CD14-positive monocyte (primary cell): ENCODE results near the gene AMMECR1L. TPM values are rescaled to one million over a fixed set of nuclear protein-coding genes. Genes with fewer than 3 reads are reported as not detected.

Source experiments
- DNase-seq, 3 donors: peaks; one replicate each; pipeline ENCODE4 v3.0.0-alpha.2; 2011 to 2022
- H2AFZ ChIP-seq: 2 replicates; pipeline ENCODE4 v1.6.0; 2012; ENCODE audit warnings: mild to moderate bottlenecking, low read depth, low read length, inconsistent platforms; ENCODE audit not compliant: insufficient read depth, poor library complexity, severe bottlenecking
- H3K27ac ChIP-seq, 2 donors: 1 replicate in 1 of 2; 2 replicates in 1 of 2; pipeline ENCODE4 v1.5.1; 2012 to 2013; ENCODE audit warnings: low read length in 2 of 2, control low read depth in 1 of 2, inconsistent platforms in 1 of 2, low read depth in 1 of 2, mild to moderate bottlenecking in 1 of 2
- H3K27me3 ChIP-seq, 2 donors: one replicate each; pipeline versions ENCODE4 v1.6.0 to v1.6.1; 2011 to 2013; ENCODE audit warnings: low read length in 2 of 2; ENCODE audit not compliant: control insufficient read depth in 2 of 2, insufficient read depth in 2 of 2
- H3K36me3 ChIP-seq, 2 donors: replicated peaks in 1 of 2; 1 replicate in 1 of 2; 2 replicates in 1 of 2; pipeline versions ENCODE4 v1.5.1 to v1.6.1; 2012 to 2013; ENCODE audit warnings: low read length in 2 of 2, control low read depth in 1 of 2, inconsistent platforms in 1 of 2, mild to moderate bottlenecking in 1 of 2; ENCODE audit not compliant: insufficient read depth in 2 of 2, control insufficient read depth in 1 of 2
- H3K4me1 ChIP-seq, 2 donors: 1 replicate in 1 of 2; 2 replicates in 1 of 2; pipeline versions ENCODE4 v1.5.1 to v1.6.1; 2012 to 2013; ENCODE audit warnings: low read length in 2 of 2, control low read depth in 1 of 2, inconsistent platforms in 1 of 2, mild to moderate bottlenecking in 1 of 2, moderate library complexity in 1 of 2; ENCODE audit not compliant: insufficient read depth in 2 of 2, control insufficient read depth in 1 of 2
- H3K4me2 ChIP-seq: replicated peaks from 2 replicates; pipeline ENCODE3; 2012; ENCODE audit warnings: low read length, moderate library complexity, mild to moderate bottlenecking; ENCODE audit not compliant: poor library complexity, severe bottlenecking; ENCODE audit errors: extremely low read depth
- H3K4me3 ChIP-seq, 3 experiments: fragments of 200-600 bp in 1 of 3; sonication (generic) in 1 of 3; replicated peaks in 1 of 3; 1 replicate in 2 of 3; 2 replicates in 1 of 3; pipeline ENCODE4 v1.5.1; 2011 to 2013; ENCODE audit warnings: low read length in 3 of 3, mild to moderate bottlenecking in 3 of 3, control low read depth in 2 of 3, low read depth in 2 of 3, inconsistent platforms in 1 of 3, moderate library complexity in 1 of 3
- H3K79me2 ChIP-seq: 2 replicates; pipeline ENCODE4 v1.6.0; 2012; ENCODE audit warnings: mild to moderate bottlenecking, control low read depth, inconsistent platforms, low read length, moderate library complexity; ENCODE audit not compliant: insufficient read depth
- H3K9ac ChIP-seq: 2 replicates; pipeline ENCODE4 v1.6.0; 2017; ENCODE audit warnings: low read length, mild to moderate bottlenecking; ENCODE audit not compliant: insufficient read depth, poor library complexity, severe bottlenecking
- H3K9me3 ChIP-seq, 2 donors: replicated peaks in 1 of 2; 1 replicate in 1 of 2; 2 replicates in 1 of 2; pipeline versions ENCODE4 v1.5.1 to v1.6.1; 2012 to 2013; ENCODE audit warnings: low read length in 2 of 2, control low read depth in 1 of 2; ENCODE audit not compliant: control insufficient read depth in 1 of 2, insufficient read depth in 1 of 2
- H4K20me1 ChIP-seq: 2 replicates; pipeline ENCODE4 v1.6.0; 2012; ENCODE audit warnings: mild to moderate bottlenecking, low read length, control low read depth, moderate library complexity; ENCODE audit not compliant: insufficient read depth
- H3K27ac Mint-ChIP-seq, 7 donors: one replicate each; pipeline ENCODE4 v1.8.0; 2020; ENCODE audit warnings: mild to moderate bottlenecking in 7 of 7, mixed read lengths in 7 of 7, moderate library complexity in 6 of 7, inconsistent platforms in 2 of 7
- H3K27me3 Mint-ChIP-seq, 3 donors: one replicate each; pipeline ENCODE4 v1.8.0; 2021 to 2022; ENCODE audit warnings: low read depth in 3 of 3, mild to moderate bottlenecking in 3 of 3, mixed read lengths in 3 of 3, moderate library complexity in 3 of 3, inconsistent platforms in 1 of 3
- H3K36me3 Mint-ChIP-seq, 2 donors: one replicate each; pipeline ENCODE4 v1.8.0; 2020; ENCODE audit warnings: mixed read lengths in 2 of 2, inconsistent platforms in 1 of 2, mild to moderate bottlenecking in 1 of 2
- H3K4me1 Mint-ChIP-seq: one replicate; pipeline ENCODE4 v1.8.0; 2020; ENCODE audit warnings: mild to moderate bottlenecking, mixed read lengths
- H3K4me3 Mint-ChIP-seq, 2 donors: one replicate each; pipeline ENCODE4 v1.8.0; 2020; ENCODE audit warnings: mild to moderate bottlenecking in 2 of 2, mixed read lengths in 2 of 2, moderate library complexity in 1 of 2
- H3K9me3 Mint-ChIP-seq, 7 donors: one replicate each; pipeline ENCODE4 v1.8.0; 2020 to 2022; ENCODE audit warnings: mixed read lengths in 7 of 7, mild to moderate bottlenecking in 6 of 7, moderate library complexity in 6 of 7, inconsistent platforms in 2 of 7
- WGBS: methylation state at CpG from one replicate; pipeline ENCODE4 v1.1.5; 2013; ENCODE audit warnings: missing lambda C conversion rate; ENCODE audit not compliant: insufficient coverage; 5-methylcytosine and 5-hydroxymethylcytosine counted together
- intact Hi-C, 2 donors: fragments of 100-400 bp; cut with micrococcal nuclease; formaldehyde crosslinking; loops; one replicate each; pipeline versions ENCODE4 v1.15.0 to v1.15.1; 2023
- polyA plus RNA-seq, 3 donors: library from polyadenylated mRNA; depleted of rRNA in 1 of 3; unstranded in 2 of 3; stranded (reverse) in 1 of 3; fragments of 300-500 nt in 2 of 3; fragments of >200 nt in 1 of 3; fragmentation: Illumina TruSeq in 2 of 3; gene quantifications; 1 replicate in 2 of 3; 2 replicates in 1 of 3; pipeline ENCODE4 v1.2.3, GENCODE V29; 2012 to 2021
- TF ChIP-seq, protein P1 (sequence below): fragments of 200-600 bp; IDR thresholded peaks from one replicate; pipeline ENCODE4 v1.8.0; 2022; ENCODE audit warnings: antibody characterized with exemption, mild to moderate bottlenecking

AMMECR1L gene
- polyA plus RNA-seq, 3 donors = 2.5 to 9.8 (median 3.1) TPM

DNA sequence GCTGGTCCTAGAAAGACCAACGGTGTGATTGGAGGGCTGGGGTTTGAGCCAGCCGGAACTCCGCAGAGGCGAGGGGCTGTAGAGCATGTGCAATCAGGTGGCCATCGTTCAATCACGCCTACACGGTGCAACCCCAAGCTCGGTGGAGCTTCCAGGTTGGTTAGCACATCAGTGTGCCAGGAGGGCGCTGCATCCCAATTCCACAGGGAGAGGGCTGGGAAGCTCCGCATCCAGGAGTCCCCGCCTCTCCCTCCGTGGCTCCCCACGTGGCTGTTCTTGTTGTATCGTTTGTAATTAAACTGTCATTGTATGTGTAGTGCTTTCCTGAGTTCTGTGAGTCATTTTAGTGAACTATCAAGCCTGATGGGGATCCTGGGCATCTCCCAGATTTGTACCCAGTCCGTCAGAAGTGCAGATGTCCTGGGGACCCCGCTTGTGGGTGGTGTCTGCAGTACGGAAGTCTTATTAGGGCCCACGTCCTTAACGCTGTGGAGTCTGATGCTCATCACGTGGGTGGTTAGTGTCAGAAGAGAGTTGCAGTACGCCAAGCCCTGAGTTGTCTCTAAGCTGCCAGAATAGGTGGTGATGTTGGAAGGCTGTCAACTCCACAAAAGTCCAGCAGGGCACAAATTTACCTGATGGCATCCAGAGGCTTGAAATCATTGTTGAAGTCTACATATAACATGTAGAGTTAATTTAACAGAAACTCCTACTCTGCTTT, 20.6 kb upstream of the AMMECR1L start:
- H4K20me1 ChIP-seq = no peaks in the 10 kb centered on the region
- H2AFZ ChIP-seq = no peak overlapping the region
- TF ChIP-seq, protein P1, sequence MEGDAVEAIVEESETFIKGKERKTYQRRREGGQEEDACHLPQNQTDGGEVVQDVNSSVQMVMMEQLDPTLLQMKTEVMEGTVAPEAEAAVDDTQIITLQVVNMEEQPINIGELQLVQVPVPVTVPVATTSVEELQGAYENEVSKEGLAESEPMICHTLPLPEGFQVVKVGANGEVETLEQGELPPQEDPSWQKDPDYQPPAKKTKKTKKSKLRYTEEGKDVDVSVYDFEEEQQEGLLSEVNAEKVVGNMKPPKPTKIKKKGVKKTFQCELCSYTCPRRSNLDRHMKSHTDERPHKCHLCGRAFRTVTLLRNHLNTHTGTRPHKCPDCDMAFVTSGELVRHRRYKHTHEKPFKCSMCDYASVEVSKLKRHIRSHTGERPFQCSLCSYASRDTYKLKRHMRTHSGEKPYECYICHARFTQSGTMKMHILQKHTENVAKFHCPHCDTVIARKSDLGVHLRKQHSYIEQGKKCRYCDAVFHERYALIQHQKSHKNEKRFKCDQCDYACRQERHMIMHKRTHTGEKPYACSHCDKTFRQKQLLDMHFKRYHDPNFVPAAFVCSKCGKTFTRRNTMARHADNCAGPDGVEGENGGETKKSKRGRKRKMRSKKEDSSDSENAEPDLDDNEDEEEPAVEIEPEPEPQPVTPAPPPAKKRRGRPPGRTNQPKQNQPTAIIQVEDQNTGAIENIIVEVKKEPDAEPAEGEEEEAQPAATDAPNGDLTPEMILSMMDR = no peak
- H3K36me3 ChIP-seq = no peaks in the 10 kb centered on the region
- Mint-ChIP-seq H3K36me3 (no peaks in the 10 kb centered on the region), H3K4me3 (no peak overlapping the region), H3K27me3 (peaks cover 2 to 15% (median 14%) of the 10 kb centered on the region in 3 donors), H3K4me1 (peaks cover under 1% of the 10 kb centered on the region), H3K9me3 (no peaks in the 10 kb centered on the region), H3K27ac (no peak overlapping the region)
- WGBS = 84% methylated on average over 12 of the region's 21 CpGs
- DNase-seq = no peak
- intact Hi-C loops = no loop called here
- no peak overlapping the region for H3K9ac ChIP-seq
- no peak overlapping the region for H3K4me3 ChIP-seq
- no peak overlapping the region for H3K27ac ChIP-seq
- H3K27me3 ChIP-seq = no peaks in the 10 kb centered on the region
- H3K4me1 ChIP-seq = peaks cover 0 to 2% of the 10 kb centered on the region in 2 donors
- no peaks in the 10 kb centered on the region for H3K9me3 ChIP-seq
- H3K4me2 ChIP-seq = no peak overlapping the region
- no peaks in the 10 kb centered on the region for H3K79me2 ChIP-seq

DNA sequence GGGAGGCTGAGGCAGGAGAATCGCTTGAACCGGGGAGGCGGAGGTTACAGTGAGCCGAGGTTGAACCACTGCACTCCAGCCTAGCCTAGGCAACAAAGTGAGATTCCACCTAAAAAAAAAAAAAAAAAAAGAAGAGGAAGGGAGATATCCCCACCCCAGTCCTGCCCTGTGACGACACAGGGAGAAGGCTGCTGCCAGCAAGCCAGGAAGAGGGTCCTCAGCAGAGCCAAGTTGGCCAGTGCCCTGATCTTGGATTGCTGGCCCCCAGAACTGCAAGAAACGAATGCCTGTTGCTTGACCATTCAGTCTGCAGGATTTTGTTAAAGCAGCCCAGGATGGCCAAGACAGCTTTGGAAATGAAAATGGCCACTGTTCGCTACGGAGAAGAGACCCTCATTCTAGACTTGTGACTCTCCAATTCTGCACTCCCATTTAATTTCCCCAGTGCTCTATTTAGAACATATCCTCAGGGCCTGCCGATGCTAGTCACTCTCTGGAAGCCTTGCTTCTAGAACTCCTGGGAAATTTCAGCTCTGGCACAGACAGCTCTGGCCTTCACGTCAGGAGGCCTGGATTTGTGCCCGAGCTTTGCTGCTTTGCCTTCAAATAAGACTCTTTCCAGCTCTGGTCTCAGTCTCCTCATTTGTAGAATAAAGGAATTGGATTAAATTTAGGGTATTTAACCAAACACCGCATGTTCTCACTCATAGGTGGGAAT, 15.7 kb upstream of the AMMECR1L start:
- Histone ChIP-seq H3K9me3 (no peaks in the 10 kb centered on the region), H4K20me1 (no peaks in the 10 kb centered on the region), H3K4me3 (no peak overlapping the region), H3K27me3 (no peaks in the 10 kb centered on the region), H3K4me2 (no peak overlapping the region), H2AFZ (no peak overlapping the region), H3K79me2 (no peaks in the 10 kb centered on the region), H3K9ac (no peak overlapping the region), H3K27ac (no peak overlapping the region), H3K4me1 (peaks cover 25 to 34% of the 10 kb centered on the region in 2 donors), H3K36me3 (no peaks in the 10 kb centered on the region)
- 91% methylated on average over 7 of the region's 12 CpGs for WGBS
- Mint-ChIP-seq H3K27me3 (peaks cover 0 to 8% (median 8%) of the 10 kb centered on the region in 3 donors), H3K9me3 (no peaks in the 10 kb centered on the region), H3K36me3 (no peaks in the 10 kb centered on the region), H3K4me3 (no peak overlapping the region), H3K4me1 (peaks cover 37% of the 10 kb centered on the region), H3K27ac (no peak overlapping the region)
- intact Hi-C loops = no loop called here
- TF ChIP-seq, protein P1 = no peak
- DNase-seq = no peak
